GM10248 (cell line): ENCODE data around the gene PCSK5.

Source experiments
- CTCF ChIA-PET: fragments of 300-600 bp; sonication (Branson Sonifier 250); formaldehyde crosslinking; extraction: SDS; loops from one replicate; lab custom pipeline; 2021; ENCODE audit warnings: antibody characterized with exemption; lab: Yijun Ruan, JAX
- POLR2A ChIA-PET: fragments of 350-650 bp; sonication (Branson Sonifier 250); formaldehyde crosslinking; extraction: SDS; loops from one replicate; lab custom pipeline; 2020; ENCODE audit warnings: antibody characterized with exemption; lab: Yijun Ruan, JAX
- DNase-seq: peaks from one replicate; pipeline ENCODE4 v3.0.0; 2012; ENCODE audit errors: extremely low spot score
- TF ChIP-seq, protein P1 (sequence below): IDR thresholded peaks from 2 replicates; pipeline ENCODE4 v1.5.1; 2012; ENCODE audit warnings: mild to moderate bottlenecking, low read depth; ENCODE audit errors: extremely low read depth, missing control alignments, control extremely low read depth

PCSK5 gene

DNA sequence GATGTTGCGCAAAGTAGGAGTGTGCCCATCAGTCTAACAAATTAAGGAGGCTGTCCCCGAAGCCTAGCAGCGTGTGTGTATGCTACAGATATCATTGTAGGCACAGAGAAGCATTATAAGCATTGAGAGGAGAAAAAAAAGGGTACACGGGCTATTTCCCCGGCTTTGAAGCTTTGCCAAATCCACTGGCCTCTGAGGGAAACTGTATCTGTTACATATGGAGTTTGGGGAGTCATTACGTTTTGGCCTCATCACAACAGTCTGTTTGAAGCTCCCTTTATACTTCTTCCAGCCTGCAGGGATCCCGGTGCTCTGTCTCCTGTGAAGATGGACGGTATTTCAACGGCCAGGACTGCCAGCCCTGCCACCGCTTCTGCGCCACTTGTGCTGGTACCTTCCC lies 297.8 kb downstream of the PCSK5 start:
- ChIA-PET POLR2A (no interaction called here), CTCF (interaction anchor here (1.3 kb wide), 1 partner anchor 14 kb away, joined by 4 read pairs; no protein-coding TSS in a partner anchor)
- TF ChIP-seq, protein P1, sequence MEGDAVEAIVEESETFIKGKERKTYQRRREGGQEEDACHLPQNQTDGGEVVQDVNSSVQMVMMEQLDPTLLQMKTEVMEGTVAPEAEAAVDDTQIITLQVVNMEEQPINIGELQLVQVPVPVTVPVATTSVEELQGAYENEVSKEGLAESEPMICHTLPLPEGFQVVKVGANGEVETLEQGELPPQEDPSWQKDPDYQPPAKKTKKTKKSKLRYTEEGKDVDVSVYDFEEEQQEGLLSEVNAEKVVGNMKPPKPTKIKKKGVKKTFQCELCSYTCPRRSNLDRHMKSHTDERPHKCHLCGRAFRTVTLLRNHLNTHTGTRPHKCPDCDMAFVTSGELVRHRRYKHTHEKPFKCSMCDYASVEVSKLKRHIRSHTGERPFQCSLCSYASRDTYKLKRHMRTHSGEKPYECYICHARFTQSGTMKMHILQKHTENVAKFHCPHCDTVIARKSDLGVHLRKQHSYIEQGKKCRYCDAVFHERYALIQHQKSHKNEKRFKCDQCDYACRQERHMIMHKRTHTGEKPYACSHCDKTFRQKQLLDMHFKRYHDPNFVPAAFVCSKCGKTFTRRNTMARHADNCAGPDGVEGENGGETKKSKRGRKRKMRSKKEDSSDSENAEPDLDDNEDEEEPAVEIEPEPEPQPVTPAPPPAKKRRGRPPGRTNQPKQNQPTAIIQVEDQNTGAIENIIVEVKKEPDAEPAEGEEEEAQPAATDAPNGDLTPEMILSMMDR = no peak
- DNase-seq = no peak

DNA sequence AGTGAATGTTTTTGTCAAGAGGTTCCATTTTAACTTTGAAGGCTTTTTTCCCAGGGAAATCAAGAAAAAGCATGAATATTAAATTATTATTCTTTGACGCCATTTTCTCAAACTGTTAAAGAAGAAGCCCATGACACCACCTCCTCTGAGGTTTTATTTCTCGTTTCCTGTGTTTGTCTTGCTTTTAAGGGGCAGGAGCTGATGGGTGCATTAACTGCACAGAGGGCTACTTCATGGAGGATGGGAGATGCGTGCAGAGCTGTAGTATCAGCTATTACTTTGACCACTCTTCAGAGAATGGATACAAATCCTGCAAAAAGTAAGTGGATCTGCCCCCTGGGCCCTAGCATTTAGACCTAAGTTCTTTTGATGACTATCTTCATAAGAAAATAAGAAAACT lies 298.4 kb downstream of the PCSK5 start:
- ChIA-PET POLR2A (no interaction called here), CTCF (interaction anchor here (1.3 to 1.6 kb wide), 3 partner anchors 9 to 34 kb away, joined by 3 to 4 read pairs (median 4); no protein-coding TSS in a partner anchor)
- TF ChIP-seq, protein P1 = no peak
- no peak for DNase-seq

DNA sequence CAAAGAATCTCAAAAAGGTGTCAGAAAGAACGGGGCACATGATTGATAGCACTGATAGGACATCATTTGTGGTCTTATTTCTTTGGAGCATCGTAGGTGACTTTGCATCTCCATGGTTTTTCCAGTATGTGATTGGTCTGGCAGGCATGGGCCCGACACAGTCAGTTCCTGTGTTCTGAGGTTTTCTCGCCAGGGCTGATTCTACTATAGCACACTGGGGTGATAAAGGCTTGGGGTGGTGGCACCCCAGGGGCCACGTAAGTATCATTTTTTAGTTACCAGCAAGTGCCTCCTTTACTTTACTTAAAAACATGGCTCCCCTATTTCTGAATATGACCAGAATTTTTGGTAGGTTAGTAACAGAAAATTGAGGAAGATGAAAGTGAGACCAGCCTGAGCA lies 301.0 kb downstream of the PCSK5 start:
- CTCF ChIA-PET = no interaction called here
- TF ChIP-seq, protein P1 = no peak
- DNase-seq = no peak
- POLR2A ChIA-PET = no interaction called here

DNA sequence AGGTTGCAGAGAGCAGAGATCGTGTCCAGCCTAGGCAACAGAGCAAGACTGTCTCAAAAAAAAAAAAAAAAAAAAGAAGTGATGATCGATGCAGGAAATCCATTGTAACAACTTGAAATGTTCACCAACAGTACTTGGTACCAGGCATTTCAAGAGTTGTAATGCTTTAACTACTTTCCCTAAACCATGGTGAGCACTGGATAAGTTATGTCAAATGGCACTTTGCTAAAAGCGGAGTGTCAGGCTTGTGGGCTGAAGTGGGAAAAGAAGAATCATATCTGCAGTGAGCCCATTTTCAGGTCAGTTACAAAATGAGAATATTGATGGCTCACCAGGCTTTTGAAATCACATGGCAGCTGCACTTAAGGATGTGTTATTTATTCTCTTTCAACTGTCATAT lies 301.5 kb downstream of the PCSK5 start:
- CTCF ChIA-PET = no interaction called here
- POLR2A ChIA-PET = no interaction called here
- DNase-seq = no peak
- TF ChIP-seq, protein P1 = no peak

DNA sequence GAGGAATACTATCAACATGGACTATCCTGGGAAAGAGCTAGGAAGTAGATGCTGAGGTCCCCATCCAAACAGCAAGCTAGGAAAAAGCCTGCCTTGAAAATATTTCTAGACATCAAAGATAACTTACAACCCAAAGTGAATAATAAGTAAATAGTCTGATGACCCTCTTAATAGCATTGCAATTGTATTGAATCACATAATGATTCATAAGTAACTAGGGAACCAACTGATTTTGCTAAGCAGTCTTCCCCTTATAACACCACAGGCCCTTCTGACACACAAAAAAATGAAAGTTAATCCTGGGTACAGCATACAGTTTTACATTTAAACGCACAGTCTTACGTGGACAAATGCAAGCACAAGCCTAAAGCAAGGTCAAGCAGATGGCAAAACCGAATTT lies 304.4 kb downstream of the PCSK5 start:
- ChIA-PET CTCF (no interaction called here), POLR2A (no interaction called here)
- no peak for DNase-seq
- TF ChIP-seq, protein P1 = no peak

DNA sequence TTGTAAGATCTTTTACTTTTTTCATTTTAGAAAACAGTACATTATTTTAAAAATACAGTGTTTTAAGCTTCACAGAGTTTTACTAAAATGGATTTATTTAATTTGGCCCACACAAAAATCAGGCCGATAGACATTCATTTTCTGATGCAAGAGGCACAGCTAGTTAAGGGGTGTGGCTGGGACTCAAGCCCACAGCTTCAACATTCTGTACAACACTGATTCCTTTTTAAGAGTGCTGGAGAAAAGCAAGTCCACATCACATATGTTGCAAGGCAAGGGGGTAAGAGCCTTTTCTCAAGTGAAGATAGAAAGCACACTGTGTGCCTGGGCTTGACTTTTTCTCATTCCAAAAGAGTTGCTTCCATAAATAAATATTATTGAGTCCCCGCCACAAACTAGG lies 307.9 kb downstream of the PCSK5 start:
- DNase-seq = no peak
- ChIA-PET POLR2A (no interaction called here), CTCF (interaction anchor here (2.3 kb wide), 1 partner anchor 23 kb away, joined by 6 read pairs; no protein-coding TSS in a partner anchor)
- TF ChIP-seq, protein P1 = no peak
